ENCODE results near the gene NT5DC4. TPM values are rescaled to one million over a fixed set of nuclear protein-coding genes. Genes with fewer than 3 reads are reported as not detected.

The NT5DC4 gene
- total and polyA plus RNA-seq, 4 donors: 1.2 TPM; not detected in 3

DNA sequence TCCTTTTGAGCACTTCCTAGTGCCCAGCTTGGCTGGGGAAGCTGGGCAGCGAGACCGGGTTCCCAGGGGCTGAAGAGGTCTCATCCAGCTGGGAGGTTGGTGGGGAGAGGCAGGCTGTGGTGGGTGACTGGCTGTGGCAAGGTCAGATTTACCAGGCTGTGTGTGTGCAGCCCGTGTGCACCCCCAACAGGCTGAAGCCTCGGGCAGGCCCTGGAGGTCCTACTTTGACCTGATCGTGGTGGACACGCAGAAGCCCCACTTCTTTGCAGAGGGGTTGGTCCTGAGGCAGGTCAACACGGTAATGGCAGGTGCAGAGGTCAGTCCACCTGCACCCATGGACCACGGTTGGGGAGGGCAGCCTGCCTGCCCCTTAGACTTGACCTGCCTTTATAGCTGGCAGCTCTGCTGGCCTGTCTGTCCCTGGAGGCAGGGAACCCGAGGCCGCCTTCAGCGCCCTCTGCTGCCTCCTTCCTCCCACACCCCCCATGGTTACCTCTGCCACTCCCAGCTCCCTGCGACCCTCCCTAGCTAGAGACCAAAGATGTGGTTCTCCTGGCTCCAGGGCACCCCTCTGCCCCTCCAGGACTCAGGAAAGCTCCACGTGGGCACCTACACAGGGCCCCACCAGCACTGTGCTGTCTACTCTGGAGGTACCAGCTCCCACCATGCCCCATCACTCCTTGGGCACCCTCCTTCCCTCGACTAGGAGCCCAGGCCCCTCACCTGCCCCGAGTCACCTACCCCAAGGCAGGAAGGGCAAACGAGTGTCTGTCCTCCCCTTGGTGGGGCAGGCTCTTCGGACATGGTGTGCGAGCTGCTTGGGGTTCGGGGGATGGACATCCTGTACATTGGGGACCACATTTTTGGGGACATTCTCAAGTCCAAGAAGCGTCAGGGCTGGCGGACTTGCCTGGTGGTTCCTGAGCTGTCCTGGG, 4.0 kb downstream of the NT5DC4 start:
- Histone ChIP-seq H3K4me1 (ENCODE audit: control insufficient read depth in 4 of 4, insufficient read depth in 4 of 4, low read length in 3 of 4) (peaks cover 0 to 2% (median 0%) of the 10 kb centered on the region in 4 donors), H3K9ac (ENCODE audit: low read depth in 1 of 2, low read length in 2 of 2) (no peak overlapping the region), H3K27ac (ENCODE audit: low read depth in 1 of 2, low read length in 2 of 2) (no peak overlapping the region), H3K9me3 (ENCODE audit: control insufficient read depth in 4 of 4, low read length in 3 of 4) (no peaks in the 10 kb centered on the region), H3K4me3 (ENCODE audit: low read depth in 1 of 3, low read length in 3 of 3) (no peak overlapping the region), H3K27me3 (ENCODE audit: control insufficient read depth in 4 of 4, insufficient read depth in 4 of 4, low read length in 3 of 4) (no peaks in the 10 kb centered on the region), H3K36me3 (ENCODE audit: control insufficient read depth in 4 of 4, insufficient read depth in 3 of 4, low read depth in 1 of 4, low read length in 3 of 4) (no peaks in the 10 kb centered on the region)
- 83% methylated on average over 21 of the region's 21 CpGs for WGBS
- TF ChIP-seq, protein P1, sequence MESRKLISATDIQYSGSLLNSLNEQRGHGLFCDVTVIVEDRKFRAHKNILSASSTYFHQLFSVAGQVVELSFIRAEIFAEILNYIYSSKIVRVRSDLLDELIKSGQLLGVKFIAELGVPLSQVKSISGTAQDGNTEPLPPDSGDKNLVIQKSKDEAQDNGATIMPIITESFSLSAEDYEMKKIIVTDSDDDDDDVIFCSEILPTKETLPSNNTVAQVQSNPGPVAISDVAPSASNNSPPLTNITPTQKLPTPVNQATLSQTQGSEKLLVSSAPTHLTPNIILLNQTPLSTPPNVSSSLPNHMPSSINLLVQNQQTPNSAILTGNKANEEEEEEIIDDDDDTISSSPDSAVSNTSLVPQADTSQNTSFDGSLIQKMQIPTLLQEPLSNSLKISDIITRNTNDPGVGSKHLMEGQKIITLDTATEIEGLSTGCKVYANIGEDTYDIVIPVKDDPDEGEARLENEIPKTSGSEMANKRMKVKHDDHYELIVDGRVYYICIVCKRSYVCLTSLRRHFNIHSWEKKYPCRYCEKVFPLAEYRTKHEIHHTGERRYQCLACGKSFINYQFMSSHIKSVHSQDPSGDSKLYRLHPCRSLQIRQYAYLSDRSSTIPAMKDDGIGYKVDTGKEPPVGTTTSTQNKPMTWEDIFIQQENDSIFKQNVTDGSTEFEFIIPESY (IDR thresholded peaks at IDR 0.05): no peak
- TF ChIP-seq RAD21 (IDR thresholded peaks at IDR 0.05) (peak in 1 of 2 donors; percentile 18), RXRA (IDR thresholded peaks at IDR 0.05) (no peak)
- DNase-seq (ENCODE audit: low spot score): no peak

DNA sequence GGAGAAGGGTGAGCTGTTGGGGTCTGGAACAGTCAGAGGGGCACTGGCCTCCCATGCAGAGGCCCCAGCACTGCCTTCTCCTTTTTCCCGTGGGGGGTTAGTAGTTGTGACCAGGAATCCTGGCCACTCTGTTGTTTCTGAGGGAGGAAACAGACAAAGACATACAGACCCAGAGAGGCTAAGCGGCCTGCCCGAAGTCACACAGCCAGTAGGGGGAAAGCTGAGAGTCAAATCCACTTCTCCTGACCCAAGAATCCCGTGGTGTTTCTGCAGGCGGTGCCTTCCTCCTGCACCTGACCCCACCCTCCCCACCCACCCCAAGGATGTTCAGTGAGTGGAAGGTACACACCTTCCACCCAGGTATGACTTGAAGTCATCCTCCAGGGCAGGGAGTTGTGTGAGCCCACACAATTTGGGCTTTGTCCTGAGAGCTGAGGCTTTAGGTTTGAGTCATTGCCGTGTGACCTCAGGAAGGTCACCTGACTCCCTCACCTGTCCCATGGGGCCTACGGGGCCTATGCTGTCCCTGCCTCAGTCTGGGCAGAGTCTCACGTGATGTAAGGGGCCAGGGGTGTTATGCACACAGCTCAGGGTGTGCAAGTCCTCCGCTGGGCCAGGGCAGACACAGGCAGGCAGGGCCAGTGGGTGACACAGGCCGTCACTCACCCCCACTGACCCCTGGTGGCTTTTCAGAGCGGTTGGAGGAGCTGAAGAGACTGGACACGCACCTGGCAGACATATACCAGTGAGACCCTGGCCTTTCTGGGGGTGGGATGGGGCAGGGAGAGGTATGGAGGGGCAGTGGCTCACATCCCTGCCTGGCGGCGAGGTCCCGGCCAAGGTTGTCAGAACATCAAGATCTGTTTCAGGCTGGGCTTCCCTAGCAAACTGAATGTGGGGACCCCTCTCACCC, 5.0 kb downstream of the NT5DC4 start:
- Histone ChIP-seq H3K36me3 (ENCODE audit: control insufficient read depth in 4 of 4, insufficient read depth in 3 of 4, low read depth in 1 of 4, low read length in 3 of 4) (no peaks in the 10 kb centered on the region), H3K9ac (ENCODE audit: low read depth in 1 of 2, low read length in 2 of 2) (no peak overlapping the region), H3K4me3 (ENCODE audit: low read depth in 1 of 3, low read length in 3 of 3) (no peak overlapping the region), H3K27ac (ENCODE audit: low read depth in 1 of 2, low read length in 2 of 2) (no peak overlapping the region), H3K27me3 (ENCODE audit: control insufficient read depth in 4 of 4, insufficient read depth in 4 of 4, low read length in 3 of 4) (no peaks in the 10 kb centered on the region), H3K9me3 (ENCODE audit: control insufficient read depth in 4 of 4, low read length in 3 of 4) (no peaks in the 10 kb centered on the region), H3K4me1 (ENCODE audit: control insufficient read depth in 4 of 4, insufficient read depth in 4 of 4, low read length in 3 of 4) (peaks cover 0 to 2% (median 0%) of the 10 kb centered on the region in 4 donors)
- WGBS: 92% methylated on average over 15 of the region's 15 CpGs
- TF ChIP-seq JUND (IDR thresholded peaks at IDR 0.05) (no peak), TAF1 (conservative IDR thresholded peaks at IDR 0.05) (no peak), EGR1 (IDR thresholded peaks at IDR 0.05; ENCODE audit: low read depth in 2 of 2) (no peak), HNF4G (IDR thresholded peaks at IDR 0.05) (no peak)
- TF ChIP-seq, protein P2, sequence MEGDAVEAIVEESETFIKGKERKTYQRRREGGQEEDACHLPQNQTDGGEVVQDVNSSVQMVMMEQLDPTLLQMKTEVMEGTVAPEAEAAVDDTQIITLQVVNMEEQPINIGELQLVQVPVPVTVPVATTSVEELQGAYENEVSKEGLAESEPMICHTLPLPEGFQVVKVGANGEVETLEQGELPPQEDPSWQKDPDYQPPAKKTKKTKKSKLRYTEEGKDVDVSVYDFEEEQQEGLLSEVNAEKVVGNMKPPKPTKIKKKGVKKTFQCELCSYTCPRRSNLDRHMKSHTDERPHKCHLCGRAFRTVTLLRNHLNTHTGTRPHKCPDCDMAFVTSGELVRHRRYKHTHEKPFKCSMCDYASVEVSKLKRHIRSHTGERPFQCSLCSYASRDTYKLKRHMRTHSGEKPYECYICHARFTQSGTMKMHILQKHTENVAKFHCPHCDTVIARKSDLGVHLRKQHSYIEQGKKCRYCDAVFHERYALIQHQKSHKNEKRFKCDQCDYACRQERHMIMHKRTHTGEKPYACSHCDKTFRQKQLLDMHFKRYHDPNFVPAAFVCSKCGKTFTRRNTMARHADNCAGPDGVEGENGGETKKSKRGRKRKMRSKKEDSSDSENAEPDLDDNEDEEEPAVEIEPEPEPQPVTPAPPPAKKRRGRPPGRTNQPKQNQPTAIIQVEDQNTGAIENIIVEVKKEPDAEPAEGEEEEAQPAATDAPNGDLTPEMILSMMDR (IDR thresholded peaks at IDR 0.05; ENCODE audit: low read depth, low read length, missing input control): peak; percentile 1
- DNase-seq (ENCODE audit: low spot score): no peak

- TF ChIP-seq MAX (IDR thresholded peaks at IDR 0.05) (no peak), FOXA1 (IDR thresholded peaks at IDR 0.05) (no peak), EGR1 (IDR thresholded peaks at IDR 0.05; ENCODE audit: low read depth in 2 of 2) (peak in 1 of 2 donors; percentile 48), JUND (IDR thresholded peaks at IDR 0.05) (no peak), RAD21 (IDR thresholded peaks at IDR 0.05) (peak; percentile 97 to 100), HNF4A (conservative IDR thresholded peaks at IDR 0.05) (peak; percentile 43 to 62), FOXA2 (IDR thresholded peaks at IDR 0.05) (no peak), RXRA (IDR thresholded peaks at IDR 0.05) (peak; percentile 61 to 66)
- TF ChIP-seq, protein P3, sequence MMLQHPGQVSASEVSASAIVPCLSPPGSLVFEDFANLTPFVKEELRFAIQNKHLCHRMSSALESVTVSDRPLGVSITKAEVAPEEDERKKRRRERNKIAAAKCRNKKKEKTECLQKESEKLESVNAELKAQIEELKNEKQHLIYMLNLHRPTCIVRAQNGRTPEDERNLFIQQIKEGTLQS (IDR thresholded peaks at IDR 0.05): no peak
- TF ChIP-seq, protein P1 (IDR thresholded peaks at IDR 0.05): no peak
- TF ChIP-seq, protein P2 (IDR thresholded peaks at IDR 0.05; ENCODE audit: low read depth, low read length, missing input control): peak; percentile 98
- H3K9me3 ChIP-seq (ENCODE audit: control insufficient read depth in 4 of 4, low read length in 3 of 4): no peaks in the 10 kb centered on the region
- H3K9ac ChIP-seq (ENCODE audit: low read depth in 1 of 2, low read length in 2 of 2): no peak overlapping the region
- DNase-seq (ENCODE audit: low spot score): peak; percentile 91
- no peak overlapping the region for H3K27ac ChIP-seq (ENCODE audit: low read depth in 1 of 2, low read length in 2 of 2)
- H3K4me3 ChIP-seq (ENCODE audit: low read depth in 1 of 3, low read length in 3 of 3): no peak overlapping the region
- H3K27me3 ChIP-seq (ENCODE audit: control insufficient read depth in 4 of 4, insufficient read depth in 4 of 4, low read length in 3 of 4): no peaks in the 10 kb centered on the region
- H3K36me3 ChIP-seq (ENCODE audit: control insufficient read depth in 4 of 4, insufficient read depth in 3 of 4, low read depth in 1 of 4, low read length in 3 of 4): no peaks in the 10 kb centered on the region
- peaks cover 0 to 2% (median 0%) of the 10 kb centered on the region in 4 donors for H3K4me1 ChIP-seq (ENCODE audit: control insufficient read depth in 4 of 4, insufficient read depth in 4 of 4, low read length in 3 of 4)
- WGBS: 36% methylated on average over 19 of the region's 19 CpGs
These were observed 5.8 kb downstream of the NT5DC4 start for GRCh38 chr2:112726487-112727190.
